ENCODE measurements around the gene RTRAF. TPM values are rescaled to one million over a fixed set of nuclear protein-coding genes. Genes with fewer than 3 reads are reported as not detected.

The RTRAF gene
- total and polyA plus RNA-seq, 2 of the 8 experiments (the other 6 are each of a cell fraction or from before 2014, with no cell fraction given) = 149 to 359 TPM

GRCh38 chr14:52010173-52010693 lies 20.9 kb downstream of the RTRAF start (continued):
- no peak for TF ChIP-seq USF2 (IDR thresholded peaks at IDR 0.05; ENCODE audit: low read length)
- TF ChIP-seq CHD1 (IDR thresholded peaks at IDR 0.05; ENCODE audit: low read depth, low read length) = no peak
- no peak for TF ChIP-seq EGR1 (IDR thresholded peaks at IDR 0.05; ENCODE audit: borderline replicate concordance, low read depth, low read length)
- no peak for TF ChIP-seq TBP (IDR thresholded peaks at IDR 0.05; ENCODE audit: low read depth, low read length)
- no peak for TF ChIP-seq TAF1 (IDR thresholded peaks at IDR 0.05; ENCODE audit: low read depth, low read length)

All from H1 (cell line).